Activated T-helper 17 cell treated with anti-CD3 and anti-CD28 coated beads, Interleukin-2, amount 50 U/mL, for 72 hours (primary cell): ENCODE results near the gene PDE8B. TPM values are rescaled to one million over a fixed set of nuclear protein-coding genes. Genes with fewer than 3 reads are reported as not detected.
A peak's percentile ranks its signal among the peaks of the same experiment; 100 is the strongest.

Experiments used
- ATAC-seq: fragments of 150-1000 bp; cut with Tn5 transposase; replicated peaks from 2 replicates; pipeline ENCODE4 v1.10.0; 2021; ENCODE audit warnings: mild to moderate bottlenecking, moderate library complexity
- H3K27ac Mint-ChIP-seq: one replicate; pipeline ENCODE4 v1.8.0; 2022; ENCODE audit warnings: mixed read lengths
- H3K27me3 Mint-ChIP-seq: one replicate; pipeline ENCODE4 v1.8.0; 2022; ENCODE audit warnings: mixed read lengths
- H3K36me3 Mint-ChIP-seq: one replicate; pipeline ENCODE4 v1.8.0; 2022; ENCODE audit warnings: low read depth, mild to moderate bottlenecking, mixed read lengths
- H3K4me1 Mint-ChIP-seq: one replicate; pipeline ENCODE4 v1.8.0; 2022; ENCODE audit warnings: mixed read lengths
- H3K4me3 Mint-ChIP-seq: one replicate; pipeline ENCODE4 v1.8.0; 2022; ENCODE audit warnings: mild to moderate bottlenecking, mixed read lengths
- H3K9me3 Mint-ChIP-seq: one replicate; pipeline ENCODE4 v1.8.0; 2022; ENCODE audit warnings: mixed read lengths
- total RNA-seq, 2 donors: library from RNA; stranded (reverse); gene quantifications; one replicate each; pipeline ENCODE4 v1.2.3, GENCODE V29; 2022

PDE8B gene
- total RNA-seq, 2 donors from 2014 or later: not detected

DNA sequence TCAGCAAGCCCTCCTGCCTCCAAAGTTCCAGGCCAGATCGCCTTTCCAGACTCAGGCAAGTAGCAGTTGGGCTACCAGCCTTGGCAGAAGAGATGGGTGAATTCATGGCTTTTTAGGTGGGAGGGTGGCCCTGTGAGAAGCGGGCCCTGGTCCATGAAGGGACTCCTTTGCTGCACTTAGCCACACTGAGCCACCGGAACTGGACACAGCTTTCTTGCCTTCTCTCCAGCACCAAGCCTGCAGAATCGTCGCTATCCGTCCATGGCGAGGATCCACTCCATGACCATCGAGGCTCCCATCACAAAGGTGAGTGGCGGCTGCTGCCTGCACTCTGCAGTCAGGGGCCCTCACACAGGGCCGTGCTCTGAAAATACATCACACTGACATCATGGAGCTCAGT lies 196.7 kb downstream of the PDE8B start:
- no peak for ATAC-seq
- H3K4me3 Mint-ChIP-seq: no peak overlapping the region
- no peaks in the 10 kb centered on the region for H3K9me3 Mint-ChIP-seq
- no peak overlapping the region for H3K27ac Mint-ChIP-seq
- no peaks in the 10 kb centered on the region for H3K36me3 Mint-ChIP-seq
- H3K4me1 Mint-ChIP-seq: no peaks in the 10 kb centered on the region
- peaks cover 22% of the 10 kb centered on the region for H3K27me3 Mint-ChIP-seq

- Mint-ChIP-seq H3K27ac (no peak overlapping the region), H3K4me3 (no peak overlapping the region), H3K9me3 (no peaks in the 10 kb centered on the region), H3K27me3 (peaks cover 22% of the 10 kb centered on the region), H3K4me1 (no peaks in the 10 kb centered on the region), H3K36me3 (no peaks in the 10 kb centered on the region)
- ATAC-seq: no peak
Measured at GRCh38 chr5:77409870-77410621, 199.6 kb downstream of the PDE8B start.

DNA sequence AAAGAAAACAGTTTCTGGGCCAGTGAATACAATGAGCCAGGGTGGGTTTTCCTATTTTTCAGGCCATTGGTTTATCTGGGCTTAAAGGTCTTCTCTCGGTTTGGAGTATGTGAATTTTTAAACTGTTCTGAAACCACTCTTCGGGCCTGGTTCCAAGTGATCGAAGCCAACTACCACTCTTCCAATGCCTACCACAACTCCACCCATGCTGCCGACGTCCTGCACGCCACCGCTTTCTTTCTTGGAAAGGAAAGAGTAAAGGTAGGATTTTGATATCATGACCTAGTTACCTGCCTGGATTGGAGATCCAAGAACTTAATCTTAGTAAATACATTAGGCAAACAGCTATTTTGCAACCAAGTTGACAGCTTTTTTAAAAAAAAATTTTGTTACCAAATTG lies 202.6 kb downstream of the PDE8B start:
- H3K4me3 Mint-ChIP-seq: no peak overlapping the region
- H3K27ac Mint-ChIP-seq: no peak overlapping the region
- peaks cover 15% of the 10 kb centered on the region for H3K27me3 Mint-ChIP-seq
- no peaks in the 10 kb centered on the region for H3K4me1 Mint-ChIP-seq
- no peaks in the 10 kb centered on the region for H3K36me3 Mint-ChIP-seq
- H3K9me3 Mint-ChIP-seq: no peaks in the 10 kb centered on the region
- no peak for ATAC-seq

DNA sequence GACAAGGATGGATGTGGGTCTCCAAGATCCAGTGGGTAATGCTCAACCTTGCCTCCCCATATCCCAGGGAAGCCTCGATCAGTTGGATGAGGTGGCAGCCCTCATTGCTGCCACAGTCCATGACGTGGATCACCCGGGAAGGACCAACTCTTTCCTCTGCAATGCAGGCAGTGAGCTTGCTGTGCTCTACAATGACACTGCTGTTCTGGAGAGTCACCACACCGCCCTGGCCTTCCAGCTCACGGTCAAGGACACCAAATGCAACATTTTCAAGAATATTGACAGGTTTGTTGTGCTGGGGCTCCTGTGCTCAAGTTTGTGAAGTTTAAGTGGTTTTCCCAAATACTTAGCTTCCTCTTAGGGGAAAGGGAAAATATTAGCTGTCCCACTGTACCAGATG lies 207.7 kb downstream of the PDE8B start:
- Mint-ChIP-seq H3K4me1 (no peaks in the 10 kb centered on the region), H3K9me3 (no peaks in the 10 kb centered on the region), H3K27me3 (peaks cover 13% of the 10 kb centered on the region), H3K4me3 (no peak overlapping the region), H3K27ac (no peak overlapping the region), H3K36me3 (no peaks in the 10 kb centered on the region)
- ATAC-seq: no peak

GRCh38 chr5:77418601-77419581 lies 208.4 kb downstream of the PDE8B start:
- no peaks in the 10 kb centered on the region for H3K4me1 Mint-ChIP-seq
- ATAC-seq: no peak
- no peaks in the 10 kb centered on the region for H3K9me3 Mint-ChIP-seq
- no peak overlapping the region for H3K27ac Mint-ChIP-seq
- no peaks in the 10 kb centered on the region for H3K36me3 Mint-ChIP-seq
- H3K4me3 Mint-ChIP-seq: no peak overlapping the region
- peaks cover 13% of the 10 kb centered on the region for H3K27me3 Mint-ChIP-seq

GRCh38 chr5:77419644-77420582 lies 209.4 kb downstream of the PDE8B start:
- Mint-ChIP-seq H3K36me3 (no peaks in the 10 kb centered on the region), H3K4me3 (no peak overlapping the region), H3K27ac (no peak overlapping the region), H3K27me3 (peaks cover 13% of the 10 kb centered on the region), H3K4me1 (no peaks in the 10 kb centered on the region), H3K9me3 (no peaks in the 10 kb centered on the region)
- ATAC-seq: no peak

- no peak for ATAC-seq
- no peaks in the 10 kb centered on the region for H3K36me3 Mint-ChIP-seq
- H3K27ac Mint-ChIP-seq: no peak overlapping the region
- peaks cover 13% of the 10 kb centered on the region for H3K27me3 Mint-ChIP-seq
- no peaks in the 10 kb centered on the region for H3K9me3 Mint-ChIP-seq
- H3K4me1 Mint-ChIP-seq: no peaks in the 10 kb centered on the region
- H3K4me3 Mint-ChIP-seq: no peak overlapping the region
Measured at GRCh38 chr5:77420940-77421339, 210.5 kb downstream of the PDE8B start.

GRCh38 chr5:77423022-77423750 lies 212.7 kb downstream of the PDE8B start:
- no peaks in the 10 kb centered on the region for H3K4me1 Mint-ChIP-seq
- no peak for ATAC-seq
- H3K4me3 Mint-ChIP-seq: no peak overlapping the region
- H3K27ac Mint-ChIP-seq: no peak overlapping the region
- H3K27me3 Mint-ChIP-seq: peaks cover 4% of the 10 kb centered on the region
- no peaks in the 10 kb centered on the region for H3K36me3 Mint-ChIP-seq
- H3K9me3 Mint-ChIP-seq: no peaks in the 10 kb centered on the region

DNA sequence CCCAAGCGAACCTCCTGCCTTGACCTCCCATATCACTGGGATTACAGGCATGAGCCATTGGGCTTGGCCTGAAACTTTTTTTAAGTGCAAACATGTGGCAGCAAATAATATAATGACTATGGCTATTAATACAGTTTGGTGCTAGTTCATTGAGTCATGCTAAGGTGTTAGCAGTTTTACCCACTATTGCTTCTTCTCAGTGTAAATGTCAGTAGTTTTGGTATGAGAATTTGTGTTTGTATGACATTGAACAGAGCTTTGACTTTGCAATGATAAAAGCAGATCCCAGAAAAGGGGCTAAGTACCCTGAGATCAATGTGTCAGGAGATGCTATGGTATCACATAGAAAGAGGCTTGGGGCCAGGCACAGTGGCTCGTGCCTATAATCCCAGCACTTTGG lies 214.4 kb downstream of the PDE8B start:
- Mint-ChIP-seq H3K36me3 (no peaks in the 10 kb centered on the region), H3K4me1 (no peaks in the 10 kb centered on the region), H3K27me3 (no peaks in the 10 kb centered on the region), H3K27ac (no peak overlapping the region), H3K9me3 (no peaks in the 10 kb centered on the region), H3K4me3 (no peak overlapping the region)
- ATAC-seq: peak; percentile 26

DNA sequence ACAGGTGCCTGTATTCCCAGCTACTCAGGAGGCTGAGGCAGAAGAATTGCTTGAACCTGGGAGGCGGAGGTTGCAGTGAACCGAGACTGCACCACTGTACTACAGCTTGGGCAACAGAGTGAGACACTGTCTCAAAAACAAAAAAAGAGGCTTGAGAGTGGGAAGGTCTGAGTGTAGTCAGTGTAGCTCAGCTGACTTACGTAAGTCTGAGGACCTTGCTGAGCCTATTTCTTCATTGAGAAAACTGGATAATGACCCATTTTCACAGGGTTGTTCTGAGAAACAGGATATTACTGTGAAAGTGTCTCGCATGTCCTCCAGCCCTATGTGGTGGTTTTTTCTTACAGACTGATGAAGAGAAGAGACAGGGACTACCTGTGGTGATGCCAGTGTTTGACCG lies 214.9 kb downstream of the PDE8B start:
- Mint-ChIP-seq H3K4me1 (no peaks in the 10 kb centered on the region), H3K9me3 (no peaks in the 10 kb centered on the region), H3K27me3 (no peaks in the 10 kb centered on the region), H3K4me3 (no peak overlapping the region), H3K27ac (no peak overlapping the region), H3K36me3 (no peaks in the 10 kb centered on the region)
- ATAC-seq: no peak

DNA sequence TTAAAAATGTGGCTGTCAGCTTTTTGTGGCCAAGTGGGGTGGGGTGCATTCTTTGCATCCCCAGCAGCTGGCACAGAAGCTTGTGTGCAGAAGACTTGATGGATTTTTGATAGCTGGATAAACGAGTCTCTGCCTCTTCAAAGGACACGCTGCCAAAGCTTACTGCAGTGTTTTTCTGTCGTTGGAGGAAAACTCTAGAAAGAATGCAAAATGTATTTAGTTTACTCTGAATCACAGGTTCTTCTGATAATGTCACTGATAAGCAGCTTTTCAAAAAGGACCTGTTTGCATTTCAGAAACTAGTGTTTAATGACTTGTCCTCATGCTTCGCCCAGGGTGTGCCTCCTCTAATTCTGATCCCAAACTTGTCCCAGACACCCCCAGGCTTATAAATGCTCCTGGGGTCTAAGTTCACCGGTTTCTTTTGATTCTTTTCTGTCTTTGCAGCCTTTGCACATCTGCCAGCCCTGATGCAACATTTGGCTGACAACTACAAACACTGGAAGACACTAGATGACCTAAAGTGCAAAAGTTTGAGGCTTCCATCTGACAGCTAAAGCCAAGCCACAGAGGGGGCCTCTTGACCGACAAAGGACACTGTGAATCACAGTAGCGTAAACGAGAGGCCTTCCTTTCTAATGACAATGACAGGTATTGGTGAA lies 215.6 kb downstream of the PDE8B start:
- H3K4me3 Mint-ChIP-seq: no peak overlapping the region
- H3K27ac Mint-ChIP-seq: no peak overlapping the region
- H3K4me1 Mint-ChIP-seq: no peaks in the 10 kb centered on the region
- ATAC-seq: no peak
- no peaks in the 10 kb centered on the region for H3K27me3 Mint-ChIP-seq
- H3K36me3 Mint-ChIP-seq: no peaks in the 10 kb centered on the region
- no peaks in the 10 kb centered on the region for H3K9me3 Mint-ChIP-seq

DNA sequence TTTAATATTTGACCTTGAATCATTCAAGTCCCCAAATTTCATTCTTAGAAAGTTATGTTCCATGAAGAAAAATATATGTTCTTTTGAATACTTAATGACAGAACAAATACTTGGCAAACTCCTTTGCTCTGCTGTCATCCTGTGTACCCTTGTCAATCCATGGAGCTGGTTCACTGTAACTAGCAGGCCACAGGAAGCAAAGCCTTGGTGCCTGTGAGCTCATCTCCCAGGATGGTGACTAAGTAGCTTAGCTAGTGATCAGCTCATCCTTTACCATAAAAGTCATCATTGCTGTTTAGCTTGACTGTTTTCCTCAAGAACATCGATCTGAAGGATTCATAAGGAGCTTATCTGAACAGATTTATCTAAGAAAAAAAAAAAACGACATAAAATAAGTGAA lies 216.2 kb downstream of the PDE8B start:
- Mint-ChIP-seq H3K4me1 (no peaks in the 10 kb centered on the region), H3K27me3 (no peaks in the 10 kb centered on the region), H3K4me3 (no peak overlapping the region), H3K27ac (no peak overlapping the region), H3K9me3 (no peaks in the 10 kb centered on the region), H3K36me3 (no peaks in the 10 kb centered on the region)
- no peak for ATAC-seq

- Mint-ChIP-seq H3K27me3 (no peaks in the 10 kb centered on the region), H3K9me3 (no peaks in the 10 kb centered on the region), H3K4me1 (no peaks in the 10 kb centered on the region), H3K4me3 (no peak overlapping the region), H3K27ac (no peak overlapping the region), H3K36me3 (peaks cover 8% of the 10 kb centered on the region)
- ATAC-seq: no peak
Measured at GRCh38 chr5:77427998-77428397, 217.5 kb downstream of the PDE8B start.
